Esophagus muscularis mucosa (tissue), 4 donors: ENCODE results near the gene WDR4.

Experiments
- CTCF ChIP-seq, 3 experiments: fragments of 200-600 bp in 2 of 3; fragments of 450-650 bp in 1 of 3; sonication (generic) in 2 of 3; IDR thresholded peaks; one replicate each; pipeline ENCODE4 v1.5.1; 2017 to 2019; ENCODE audit warnings: antibody characterized with exemption in 3 of 3, mild to moderate bottlenecking in 2 of 3, moderate library complexity in 1 of 3
- EP300 ChIP-seq: sonication (generic); formaldehyde crosslinking; IDR thresholded peaks from one replicate; pipeline ENCODE4 v1.6.1; 2017; ENCODE audit warnings: antibody characterized with exemption
- POLR2A ChIP-seq: fragments of 450-650 bp; IDR thresholded peaks from one replicate; pipeline ENCODE4 v1.6.1; 2017; ENCODE audit warnings: antibody characterized with exemption, moderate library complexity, mild to moderate bottlenecking, low read depth

- no peak for TF ChIP-seq CTCF (IDR thresholded peaks at IDR 0.05)
- no peak for TF ChIP-seq POLR2A
- TF ChIP-seq EP300 = no peak
Observed at GRCh38 chr21:42848932-42849758, 30.2 kb downstream of the WDR4 start.
